ENCODE results near the gene CCT8L2.
"Not testable (repeated sequence)": the region's sequence is repeated elsewhere in the genome, so short reads cannot be mapped to it uniquely, and the experiment has no call there.

Gene CCT8L2

GRCh38 chr22:16594026-16594425 is 1.4 kb upstream of the CCT8L2 start:
- TF ChIP-seq ZNF565 (CRISPR knock-in tag; conservative IDR thresholded peaks at IDR 0.05; ENCODE audit: low read depth) (no peak), TCF4 (CRISPR knock-in tag; IDR thresholded peaks at IDR 0.05; ENCODE audit: borderline replicate concordance) (no peak), ZC3H10 (CRISPR knock-in tag; IDR thresholded peaks at IDR 0.05) (no peak), CSRNP3 (CRISPR knock-in tag; IDR thresholded peaks at IDR 0.05) (no peak), BACH2 (CRISPR knock-in tag; IDR thresholded peaks at IDR 0.05; ENCODE audit: borderline replicate concordance) (no peak), TSHZ2 (CRISPR knock-in tag; IDR thresholded peaks at IDR 0.05) (no peak), ESRRG (CRISPR knock-in tag; IDR thresholded peaks at IDR 0.05) (no peak), ZFP30 (CRISPR knock-in tag; IDR thresholded peaks at IDR 0.05) (no peak), CSDC2 (CRISPR knock-in tag; IDR thresholded peaks at IDR 0.05) (no peak), ISL1 (CRISPR knock-in tag; IDR thresholded peaks at IDR 0.05) (no peak), GLIS3 (CRISPR knock-in tag; IDR thresholded peaks at IDR 0.05) (no peak), SNAI2 (CRISPR knock-in tag; IDR thresholded peaks at IDR 0.05) (no peak), OSR1 (CRISPR knock-in tag; IDR thresholded peaks at IDR 0.05) (no peak)
- TF ChIP-seq, protein P1, sequence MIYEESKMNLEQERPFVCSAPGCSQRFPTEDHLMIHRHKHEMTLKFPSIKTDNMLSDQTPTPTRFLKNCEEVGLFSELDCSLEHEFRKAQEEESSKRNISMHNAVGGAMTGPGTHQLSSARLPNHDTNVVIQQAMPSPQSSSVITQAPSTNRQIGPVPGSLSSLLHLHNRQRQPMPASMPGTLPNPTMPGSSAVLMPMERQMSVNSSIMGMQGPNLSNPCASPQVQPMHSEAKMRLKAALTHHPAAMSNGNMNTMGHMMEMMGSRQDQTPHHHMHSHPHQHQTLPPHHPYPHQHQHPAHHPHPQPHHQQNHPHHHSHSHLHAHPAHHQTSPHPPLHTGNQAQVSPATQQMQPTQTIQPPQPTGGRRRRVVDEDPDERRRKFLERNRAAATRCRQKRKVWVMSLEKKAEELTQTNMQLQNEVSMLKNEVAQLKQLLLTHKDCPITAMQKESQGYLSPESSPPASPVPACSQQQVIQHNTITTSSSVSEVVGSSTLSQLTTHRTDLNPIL (CRISPR knock-in tag; IDR thresholded peaks at IDR 0.05; ENCODE audit: low read depth), result no peak

GRCh38 chr22:16592231-16592630 is 379 bp downstream of the CCT8L2 start:
- ATAC-seq, result not testable (repeated sequence)

More at GRCh38 chr22:16594026-16594425, 1.4 kb upstream of the CCT8L2 start:
- no peak for ATAC-seq

- not testable (repeated sequence) for ATAC-seq
Observed at GRCh38 chr22:16591136-16591535, 1.5 kb downstream of the CCT8L2 start.

GRCh38 chr22:16586991-16587390 is 5.6 kb downstream of the CCT8L2 start:
- TF ChIP-seq BACH2 (CRISPR knock-in tag; IDR thresholded peaks at IDR 0.05; ENCODE audit: borderline replicate concordance) (no peak), SNAI2 (CRISPR knock-in tag; IDR thresholded peaks at IDR 0.05) (no peak), GLIS3 (CRISPR knock-in tag; IDR thresholded peaks at IDR 0.05) (no peak), CSDC2 (CRISPR knock-in tag; IDR thresholded peaks at IDR 0.05) (no peak), ZNF70 (CRISPR knock-in tag; IDR thresholded peaks at IDR 0.05) (no peak), TSHZ2 (CRISPR knock-in tag; IDR thresholded peaks at IDR 0.05) (no peak), ESRRG (CRISPR knock-in tag; IDR thresholded peaks at IDR 0.05) (no peak), TOX (CRISPR knock-in tag; IDR thresholded peaks at IDR 0.05; ENCODE audit: borderline replicate concordance) (no peak), ZC3H10 (CRISPR knock-in tag; IDR thresholded peaks at IDR 0.05) (no peak), TCF4 (CRISPR knock-in tag; IDR thresholded peaks at IDR 0.05; ENCODE audit: borderline replicate concordance) (no peak), ZNF8 (CRISPR knock-in tag; IDR thresholded peaks at IDR 0.05) (no peak), RARB (CRISPR knock-in tag; IDR thresholded peaks at IDR 0.05) (no peak), ARNTL (CRISPR knock-in tag; IDR thresholded peaks at IDR 0.05; ENCODE audit: borderline replicate concordance, low read depth) (no peak), OSR1 (CRISPR knock-in tag; IDR thresholded peaks at IDR 0.05) (no peak), ZFP30 (CRISPR knock-in tag; IDR thresholded peaks at IDR 0.05) (no peak), ISL1 (CRISPR knock-in tag; IDR thresholded peaks at IDR 0.05) (no peak)
- TF ChIP-seq, protein P2, sequence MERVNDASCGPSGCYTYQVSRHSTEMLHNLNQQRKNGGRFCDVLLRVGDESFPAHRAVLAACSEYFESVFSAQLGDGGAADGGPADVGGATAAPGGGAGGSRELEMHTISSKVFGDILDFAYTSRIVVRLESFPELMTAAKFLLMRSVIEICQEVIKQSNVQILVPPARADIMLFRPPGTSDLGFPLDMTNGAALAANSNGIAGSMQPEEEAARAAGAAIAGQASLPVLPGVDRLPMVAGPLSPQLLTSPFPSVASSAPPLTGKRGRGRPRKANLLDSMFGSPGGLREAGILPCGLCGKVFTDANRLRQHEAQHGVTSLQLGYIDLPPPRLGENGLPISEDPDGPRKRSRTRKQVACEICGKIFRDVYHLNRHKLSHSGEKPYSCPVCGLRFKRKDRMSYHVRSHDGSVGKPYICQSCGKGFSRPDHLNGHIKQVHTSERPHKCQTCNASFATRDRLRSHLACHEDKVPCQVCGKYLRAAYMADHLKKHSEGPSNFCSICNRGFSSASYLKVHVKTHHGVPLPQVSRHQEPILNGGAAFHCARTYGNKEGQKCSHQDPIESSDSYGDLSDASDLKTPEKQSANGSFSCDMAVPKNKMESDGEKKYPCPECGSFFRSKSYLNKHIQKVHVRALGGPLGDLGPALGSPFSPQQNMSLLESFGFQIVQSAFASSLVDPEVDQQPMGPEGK (CRISPR knock-in tag; IDR thresholded peaks at IDR 0.05; ENCODE audit: borderline replicate concordance), result no peak
- TF ChIP-seq, protein P3, sequence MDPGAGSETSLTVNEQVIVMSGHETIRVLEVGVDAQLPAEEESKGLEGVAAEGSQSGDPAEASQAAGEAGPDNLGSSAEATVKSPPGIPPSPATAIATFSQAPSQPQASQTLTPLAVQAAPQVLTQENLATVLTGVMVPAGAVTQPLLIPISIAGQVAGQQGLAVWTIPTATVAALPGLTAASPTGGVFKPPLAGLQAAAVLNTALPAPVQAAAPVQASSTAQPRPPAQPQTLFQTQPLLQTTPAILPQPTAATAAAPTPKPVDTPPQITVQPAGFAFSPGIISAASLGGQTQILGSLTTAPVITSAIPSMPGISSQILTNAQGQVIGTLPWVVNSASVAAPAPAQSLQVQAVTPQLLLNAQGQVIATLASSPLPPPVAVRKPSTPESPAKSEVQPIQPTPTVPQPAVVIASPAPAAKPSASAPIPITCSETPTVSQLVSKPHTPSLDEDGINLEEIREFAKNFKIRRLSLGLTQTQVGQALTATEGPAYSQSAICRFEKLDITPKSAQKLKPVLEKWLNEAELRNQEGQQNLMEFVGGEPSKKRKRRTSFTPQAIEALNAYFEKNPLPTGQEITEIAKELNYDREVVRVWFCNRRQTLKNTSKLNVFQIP (CRISPR knock-in tag; IDR thresholded peaks at IDR 0.05; ENCODE audit: borderline replicate concordance, low read depth), result no peak
- ATAC-seq, result no peak
